SU-DHL-6 (cell line): ENCODE results near the gene HTATIP2.

Experiments used
- H2AFZ ChIP-seq: fragments of 200-600 bp; sonication (generic); 2 replicates; pipeline ENCODE4 v1.6.1; 2014; ENCODE audit warnings: low read depth, mild to moderate bottlenecking, moderate library complexity, mixed read lengths, antibody characterized with exemption, low read length; ENCODE audit not compliant: severe bottlenecking
- H3F3A ChIP-seq: fragments of 200-600 bp; shearing (Covaris generic); 2 replicates; pipeline ENCODE4 v1.6.0; 2016; ENCODE audit warnings: antibody characterized with exemption, mild to moderate bottlenecking; ENCODE audit not compliant: insufficient read depth
- H3K27ac ChIP-seq: fragments of 200-600 bp; sonication (generic); 2 replicates; pipeline ENCODE4 v1.5.1; 2016; ENCODE audit warnings: low read depth, mild to moderate bottlenecking, low read length, moderate library complexity, mixed read lengths
- H3K27me3 ChIP-seq: fragments of 200-600 bp; sonication (generic), shearing (Covaris generic); 2 replicates; pipeline ENCODE4 v1.6.0; 2014; ENCODE audit warnings: mild to moderate bottlenecking, low read length
- H3K36me3 ChIP-seq: fragments of 200-600 bp; sonication (generic); 2 replicates; pipeline ENCODE4 v1.6.1; 2014; ENCODE audit warnings: mild to moderate bottlenecking, low read length, mixed read lengths
- H3K4me2 ChIP-seq: fragments of 300-600, 200-600 bp; shearing (Covaris generic), sonication (generic); 2 replicates; pipeline ENCODE4 v1.6.0; 2014; ENCODE audit warnings: low read length, low read depth, mild to moderate bottlenecking; ENCODE audit not compliant: poor library complexity, severe bottlenecking
- H3K4me3 ChIP-seq: fragments of 200-600 bp; sonication (generic); 2 replicates; pipeline ENCODE4 v1.5.1; 2014; ENCODE audit warnings: antibody characterized with exemption, low read length, mild to moderate bottlenecking, mixed read lengths; ENCODE audit not compliant: insufficient read depth, poor library complexity, severe bottlenecking
- H3K79me2 ChIP-seq: fragments of 200-600 bp; sonication (generic); 2 replicates; pipeline ENCODE4 v1.6.1; 2014; ENCODE audit warnings: mild to moderate bottlenecking, low read length, moderate library complexity; ENCODE audit not compliant: insufficient read depth
- H3K9ac ChIP-seq: fragments of 200-600 bp; sonication (generic); 2 replicates; pipeline ENCODE4 v1.7.0; 2014; ENCODE audit warnings: mild to moderate bottlenecking, low read length
- H3K9me2 ChIP-seq: fragments of 200-600 bp; sonication (generic); replicated peaks from 2 replicates; pipeline ENCODE4 v1.6.1; 2014; ENCODE audit warnings: low read length; ENCODE audit not compliant: insufficient read depth
- H3K9me3 ChIP-seq: fragments of 200-600 bp; sonication (generic); 2 replicates; pipeline ENCODE4 v1.6.1; 2014; ENCODE audit warnings: low read length, mixed read lengths; ENCODE audit not compliant: insufficient read depth
- H4K20me1 ChIP-seq: fragments of 200-600 bp; sonication (generic); 2 replicates; pipeline ENCODE4 v1.6.1; 2014; ENCODE audit warnings: low read depth, mild to moderate bottlenecking, antibody characterized with exemption, low read length, moderate library complexity, mixed read lengths
- EZH2phosphoT487 ChIP-seq: fragments of 200-600 bp; sonication (generic), shearing (Covaris generic); conservative IDR thresholded peaks from 2 replicates; pipeline ENCODE4 v1.6.1; 2018; ENCODE audit warnings: mild to moderate bottlenecking, antibody characterized with exemption, low read length, moderate library complexity, mixed read lengths
- TF ChIP-seq, protein P1 (sequence below): fragments of 200-600 bp; sonication (generic); IDR thresholded peaks from one replicate; pipeline ENCODE4 v1.5.1; 2017; ENCODE audit warnings: antibody characterized with exemption, mild to moderate bottlenecking, low read length, moderate library complexity; ENCODE audit not compliant: insufficient read depth, poor library complexity, severe bottlenecking

HTATIP2 gene

GRCh38 chr11:20369826-20370225, 6.3 kb downstream of the HTATIP2 start:
- no peak for TF ChIP-seq EZH2phosphoT487
- TF ChIP-seq, protein P1, sequence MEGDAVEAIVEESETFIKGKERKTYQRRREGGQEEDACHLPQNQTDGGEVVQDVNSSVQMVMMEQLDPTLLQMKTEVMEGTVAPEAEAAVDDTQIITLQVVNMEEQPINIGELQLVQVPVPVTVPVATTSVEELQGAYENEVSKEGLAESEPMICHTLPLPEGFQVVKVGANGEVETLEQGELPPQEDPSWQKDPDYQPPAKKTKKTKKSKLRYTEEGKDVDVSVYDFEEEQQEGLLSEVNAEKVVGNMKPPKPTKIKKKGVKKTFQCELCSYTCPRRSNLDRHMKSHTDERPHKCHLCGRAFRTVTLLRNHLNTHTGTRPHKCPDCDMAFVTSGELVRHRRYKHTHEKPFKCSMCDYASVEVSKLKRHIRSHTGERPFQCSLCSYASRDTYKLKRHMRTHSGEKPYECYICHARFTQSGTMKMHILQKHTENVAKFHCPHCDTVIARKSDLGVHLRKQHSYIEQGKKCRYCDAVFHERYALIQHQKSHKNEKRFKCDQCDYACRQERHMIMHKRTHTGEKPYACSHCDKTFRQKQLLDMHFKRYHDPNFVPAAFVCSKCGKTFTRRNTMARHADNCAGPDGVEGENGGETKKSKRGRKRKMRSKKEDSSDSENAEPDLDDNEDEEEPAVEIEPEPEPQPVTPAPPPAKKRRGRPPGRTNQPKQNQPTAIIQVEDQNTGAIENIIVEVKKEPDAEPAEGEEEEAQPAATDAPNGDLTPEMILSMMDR, result no peak
- H3F3A ChIP-seq, result no peaks in the 10 kb centered on the region
- no peak overlapping the region for H3K9ac ChIP-seq
- H3K9me3 ChIP-seq, result no peaks in the 10 kb centered on the region
- H3K36me3 ChIP-seq, result 0 out of 2 replicates have a peak, but pooled peaks cover 3% of the 10 kb centered on the region
- no peak overlapping the region for H3K4me3 ChIP-seq
- no peaks in the 10 kb centered on the region for H4K20me1 ChIP-seq
- H3K4me2 ChIP-seq, result no peak overlapping the region
- no peaks in the 10 kb centered on the region for H3K9me2 ChIP-seq
- peaks cover 5% of the 10 kb centered on the region for H3K79me2 ChIP-seq
- no peak overlapping the region for H2AFZ ChIP-seq
- H3K27me3 ChIP-seq, result no peaks in the 10 kb centered on the region
- H3K27ac ChIP-seq, result no peak overlapping the region

GRCh38 chr11:20372081-20372626, 8.6 kb downstream of the HTATIP2 start:
- TF ChIP-seq, protein P1, result no peak
- no peak for TF ChIP-seq EZH2phosphoT487
- no peaks in the 10 kb centered on the region for H3K27me3 ChIP-seq
- no peak overlapping the region for H3K4me3 ChIP-seq
- H3K79me2 ChIP-seq, result no peaks in the 10 kb centered on the region
- H2AFZ ChIP-seq, result no peak overlapping the region
- H3K36me3 ChIP-seq, result peaks cover 3% of the 10 kb centered on the region; the same call in 1 of the 2 replicates
- H3K4me2 ChIP-seq, result no peak overlapping the region
- no peak overlapping the region for H3K27ac ChIP-seq
- H3K9me3 ChIP-seq, result no peaks in the 10 kb centered on the region
- H3F3A ChIP-seq, result no peaks in the 10 kb centered on the region
- H3K9ac ChIP-seq, result no peak overlapping the region
- no peaks in the 10 kb centered on the region for H3K9me2 ChIP-seq
- no peaks in the 10 kb centered on the region for H4K20me1 ChIP-seq

GRCh38 chr11:20373147-20373546, 9.6 kb downstream of the HTATIP2 start:
- Histone ChIP-seq H3K79me2 (no peaks in the 10 kb centered on the region), H3K4me2 (no peak overlapping the region), H3F3A (no peaks in the 10 kb centered on the region), H3K9me3 (no peaks in the 10 kb centered on the region), H3K9ac (no peak overlapping the region), H3K36me3 (peaks cover 8% of the 10 kb centered on the region; the same call in 1 of the 2 replicates), H2AFZ (no peak overlapping the region), H3K9me2 (no peaks in the 10 kb centered on the region), H3K27ac (no peak overlapping the region), H3K27me3 (no peaks in the 10 kb centered on the region), H4K20me1 (no peaks in the 10 kb centered on the region), H3K4me3 (no peak overlapping the region)
- TF ChIP-seq, protein P1, result no peak
- no peak for TF ChIP-seq EZH2phosphoT487
